Measurements from ENCODE around the gene RTEL1.

DNA sequence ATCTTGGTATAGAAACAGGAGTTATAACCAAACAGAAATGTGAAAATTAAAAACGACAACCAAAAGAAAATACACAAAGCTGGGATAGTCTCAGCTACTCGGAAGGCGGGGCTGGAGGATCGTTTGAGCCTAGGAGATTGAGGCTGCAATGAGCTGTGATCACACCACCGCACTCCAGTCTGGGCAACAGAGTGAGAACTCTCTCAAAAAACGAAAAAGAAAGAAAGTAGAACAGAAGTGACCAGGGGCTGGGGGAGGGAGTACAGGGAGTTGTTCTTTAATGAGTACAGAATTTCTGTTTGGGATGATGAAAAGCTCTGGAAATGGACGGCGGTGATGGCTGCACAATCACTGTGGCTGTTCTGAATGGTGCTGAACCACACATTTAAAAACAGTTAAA lies 37.1 kb upstream of the RTEL1 start:
- TF ChIP-seq, protein P1, sequence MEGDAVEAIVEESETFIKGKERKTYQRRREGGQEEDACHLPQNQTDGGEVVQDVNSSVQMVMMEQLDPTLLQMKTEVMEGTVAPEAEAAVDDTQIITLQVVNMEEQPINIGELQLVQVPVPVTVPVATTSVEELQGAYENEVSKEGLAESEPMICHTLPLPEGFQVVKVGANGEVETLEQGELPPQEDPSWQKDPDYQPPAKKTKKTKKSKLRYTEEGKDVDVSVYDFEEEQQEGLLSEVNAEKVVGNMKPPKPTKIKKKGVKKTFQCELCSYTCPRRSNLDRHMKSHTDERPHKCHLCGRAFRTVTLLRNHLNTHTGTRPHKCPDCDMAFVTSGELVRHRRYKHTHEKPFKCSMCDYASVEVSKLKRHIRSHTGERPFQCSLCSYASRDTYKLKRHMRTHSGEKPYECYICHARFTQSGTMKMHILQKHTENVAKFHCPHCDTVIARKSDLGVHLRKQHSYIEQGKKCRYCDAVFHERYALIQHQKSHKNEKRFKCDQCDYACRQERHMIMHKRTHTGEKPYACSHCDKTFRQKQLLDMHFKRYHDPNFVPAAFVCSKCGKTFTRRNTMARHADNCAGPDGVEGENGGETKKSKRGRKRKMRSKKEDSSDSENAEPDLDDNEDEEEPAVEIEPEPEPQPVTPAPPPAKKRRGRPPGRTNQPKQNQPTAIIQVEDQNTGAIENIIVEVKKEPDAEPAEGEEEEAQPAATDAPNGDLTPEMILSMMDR (tag by site-specific recombination; IDR thresholded peaks at IDR 0.05) = no peak
- TF ChIP-seq, protein P2, sequence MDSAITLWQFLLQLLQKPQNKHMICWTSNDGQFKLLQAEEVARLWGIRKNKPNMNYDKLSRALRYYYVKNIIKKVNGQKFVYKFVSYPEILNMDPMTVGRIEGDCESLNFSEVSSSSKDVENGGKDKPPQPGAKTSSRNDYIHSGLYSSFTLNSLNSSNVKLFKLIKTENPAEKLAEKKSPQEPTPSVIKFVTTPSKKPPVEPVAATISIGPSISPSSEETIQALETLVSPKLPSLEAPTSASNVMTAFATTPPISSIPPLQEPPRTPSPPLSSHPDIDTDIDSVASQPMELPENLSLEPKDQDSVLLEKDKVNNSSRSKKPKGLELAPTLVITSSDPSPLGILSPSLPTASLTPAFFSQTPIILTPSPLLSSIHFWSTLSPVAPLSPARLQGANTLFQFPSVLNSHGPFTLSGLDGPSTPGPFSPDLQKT (IDR thresholded peaks at IDR 0.05; ENCODE audit: borderline replicate concordance, low read depth, low read length) = no peak

All from HEK293 (cell line).